ENCODE data around the gene SLC4A9. TPM values are rescaled to one million over a fixed set of nuclear protein-coding genes. Genes with fewer than 3 reads are reported as not detected.
A peak's percentile ranks its signal among the peaks of the same experiment; 100 is the strongest.

Gene SLC4A9
- total RNA-seq, 1 donor from 2014 or later: not detected

- no peak for TF ChIP-seq CTCF (IDR thresholded peaks at IDR 0.05)
- Mint-ChIP-seq H3K4me3 (ENCODE audit: unreplicated experiment) (no peak overlapping the region), H3K9me3 (ENCODE audit: low read depth) (no peaks in the 10 kb centered on the region), H3K27me3 (ENCODE audit: low read depth) (no peaks in the 10 kb centered on the region), H3K36me3 (ENCODE audit: low read depth) (no peaks in the 10 kb centered on the region), H3K27ac (ENCODE audit: unreplicated experiment) (no peak overlapping the region), H3K4me1 (ENCODE audit: low read depth) (peaks cover 14% of the 10 kb centered on the region)
- peak; percentile 75 for DNase-seq (ENCODE audit: low spot score)
Measured at GRCh38 chr5:140362311-140362710, 2.3 kb downstream of the SLC4A9 start.

GRCh38 chr5:140362875-140363630 lies 3.1 kb downstream of the SLC4A9 start:
- peak; percentile 89 for TF ChIP-seq CTCF (IDR thresholded peaks at IDR 0.05)
- Mint-ChIP-seq H3K4me1 (ENCODE audit: low read depth) (peaks cover 7% of the 10 kb centered on the region), H3K27me3 (ENCODE audit: low read depth) (no peaks in the 10 kb centered on the region), H3K4me3 (ENCODE audit: unreplicated experiment) (peak overlapping the region; percentile 52), H3K27ac (ENCODE audit: unreplicated experiment) (no peak overlapping the region), H3K36me3 (ENCODE audit: low read depth) (no peaks in the 10 kb centered on the region), H3K9me3 (ENCODE audit: low read depth) (no peaks in the 10 kb centered on the region)
- DNase-seq (ENCODE audit: low spot score): peak; percentile 87

- peak; percentile 69 for DNase-seq (ENCODE audit: low spot score)
- Mint-ChIP-seq H3K4me1 (ENCODE audit: low read depth) (peaks cover 4% of the 10 kb centered on the region), H3K27ac (ENCODE audit: unreplicated experiment) (no peak overlapping the region), H3K27me3 (ENCODE audit: low read depth) (no peaks in the 10 kb centered on the region), H3K4me3 (ENCODE audit: unreplicated experiment) (no peak overlapping the region), H3K9me3 (ENCODE audit: low read depth) (no peaks in the 10 kb centered on the region), H3K36me3 (ENCODE audit: low read depth) (no peaks in the 10 kb centered on the region)
- no peak for TF ChIP-seq CTCF (IDR thresholded peaks at IDR 0.05)
Measured at GRCh38 chr5:140363631-140364471, 3.9 kb downstream of the SLC4A9 start.

DNA sequence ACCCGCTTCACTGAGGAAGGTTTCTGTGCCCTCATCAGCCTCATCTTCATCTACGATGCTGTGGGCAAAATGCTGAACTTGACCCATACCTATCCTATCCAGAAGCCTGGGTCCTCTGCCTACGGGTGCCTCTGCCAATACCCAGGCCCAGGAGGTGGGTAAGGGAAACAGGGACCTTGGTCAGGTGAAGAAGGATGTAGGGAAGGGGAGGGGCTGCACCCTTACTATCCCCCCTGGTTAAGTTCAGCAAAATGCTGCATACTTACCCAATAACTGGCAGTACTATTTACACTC lies 4.4 kb downstream of the SLC4A9 start:
- no peaks in the 10 kb centered on the region for H3K36me3 Mint-ChIP-seq (ENCODE audit: low read depth)
- H3K4me1 Mint-ChIP-seq (ENCODE audit: low read depth): peaks cover 3% of the 10 kb centered on the region
- peak; percentile 34 for DNase-seq (ENCODE audit: low spot score)
- no peaks in the 10 kb centered on the region for H3K27me3 Mint-ChIP-seq (ENCODE audit: low read depth)
- no peak overlapping the region for H3K4me3 Mint-ChIP-seq (ENCODE audit: unreplicated experiment)
- TF ChIP-seq CTCF (IDR thresholded peaks at IDR 0.05): no peak
- no peak overlapping the region for H3K27ac Mint-ChIP-seq (ENCODE audit: unreplicated experiment)
- no peaks in the 10 kb centered on the region for H3K9me3 Mint-ChIP-seq (ENCODE audit: low read depth)

- no peak overlapping the region for H3K4me3 Mint-ChIP-seq (ENCODE audit: unreplicated experiment)
- no peak for DNase-seq (ENCODE audit: low spot score)
- no peaks in the 10 kb centered on the region for H3K9me3 Mint-ChIP-seq (ENCODE audit: low read depth)
- no peak overlapping the region for H3K27ac Mint-ChIP-seq (ENCODE audit: unreplicated experiment)
- H3K27me3 Mint-ChIP-seq (ENCODE audit: low read depth): no peaks in the 10 kb centered on the region
- no peaks in the 10 kb centered on the region for H3K36me3 Mint-ChIP-seq (ENCODE audit: low read depth)
- TF ChIP-seq CTCF (IDR thresholded peaks at IDR 0.05): no peak
- H3K4me1 Mint-ChIP-seq (ENCODE audit: low read depth): peaks cover 3% of the 10 kb centered on the region
Measured at GRCh38 chr5:140365282-140365681, 5.3 kb downstream of the SLC4A9 start.

Data from chondrocyte (in vitro differentiated cells).